AG09309 (cell line): ENCODE measurements around the gene ARHGAP40.
A peak's percentile ranks its signal among the peaks of the same experiment; 100 is the strongest.

ENCODE experiments used
- DNase-seq: peaks from one replicate; pipeline ENCODE4 v3.0.0-alpha.2; 2010; ENCODE audit warnings: low read depth
- H3K4me3 ChIP-seq: 2 replicates; pipeline ENCODE4 v1.5.1; 2011; ENCODE audit warnings: mild to moderate bottlenecking, low read depth, low read length, moderate library complexity; ENCODE audit not compliant: control insufficient read depth
- CTCF ChIP-seq: IDR thresholded peaks from 2 replicates; pipeline ENCODE4 v1.5.1; 2011; ENCODE audit warnings: mild to moderate bottlenecking, low read depth, low read length, inconsistent platforms; ENCODE audit not compliant: insufficient read depth, control insufficient read depth; ENCODE audit errors: missing control alignments

ARHGAP40 gene

GRCh38 chr20:38601216-38602184 lies at the start of gene ARHGAP40:
ARHGAP40 (plus strand) TSS chr20:38601809.
- TF ChIP-seq CTCF: peak; percentile 40
- no peak for DNase-seq
- no peak within 1 kb of the TSS; the same call in 1 of the 2 replicates for H3K4me3 ChIP-seq

GRCh38 chr20:38554986-38555385 lies 46.6 kb upstream of the ARHGAP40 start:
- TF ChIP-seq CTCF: no peak
- no peak overlapping the region for H3K4me3 ChIP-seq
- DNase-seq: no peak

GRCh38 chr20:38555395-38555794 lies 46.2 kb upstream of the ARHGAP40 start:
- no peak for TF ChIP-seq CTCF
- DNase-seq: no peak

GRCh38 chr20:38557174-38557573 lies 44.4 kb upstream of the ARHGAP40 start:
- no peak for DNase-seq
- TF ChIP-seq CTCF: no peak
- H3K4me3 ChIP-seq: no peak overlapping the region

More at GRCh38 chr20:38555395-38555794, 46.2 kb upstream of the ARHGAP40 start:
- H3K4me3 ChIP-seq: no peak overlapping the region

GRCh38 chr20:38558596-38559360 lies 42.8 kb upstream of the ARHGAP40 start:
- no peak overlapping the region for H3K4me3 ChIP-seq
- no peak for DNase-seq
- TF ChIP-seq CTCF: no peak

GRCh38 chr20:38559764-38560163 lies 41.8 kb upstream of the ARHGAP40 start:
- TF ChIP-seq CTCF: no peak
- peak; percentile 21 for DNase-seq
- H3K4me3 ChIP-seq: no peak overlapping the region
